Measurements from ENCODE around the gene HIP1. TPM values are rescaled to one million over a fixed set of nuclear protein-coding genes. Genes with fewer than 3 reads are reported as not detected.
"Not testable (repeated sequence)": the region's sequence is repeated elsewhere in the genome, so short reads cannot be mapped to it uniquely, and the experiment has no call there.

Gene HIP1
- total RNA-seq, 1 donor from 2014 or later, result 13.5 TPM

- FAIRE-seq (no peak), DNase-seq (ENCODE audit: low spot score in 2 of 2) (no peak)
Observed at GRCh38 chr7:75718390-75719031, 20.2 kb downstream of the HIP1 start.

- DNase-seq (ENCODE audit: low spot score in 2 of 2); FAIRE-seq: not testable (repeated sequence)
Observed at GRCh38 chr7:75717746-75718145, 21.0 kb downstream of the HIP1 start.

GRCh38 chr7:75716992-75717626, 21.6 kb downstream of the HIP1 start:
- no peak for DNase-seq (ENCODE audit: low spot score in 2 of 2)
- no peak for FAIRE-seq

GRCh38 chr7:75715864-75716263, 22.9 kb downstream of the HIP1 start:
- FAIRE-seq (no peak), DNase-seq (ENCODE audit: low spot score in 2 of 2) (no peak)

GRCh38 chr7:75712517-75713361, 26.0 kb downstream of the HIP1 start:
- FAIRE-seq (no peak), DNase-seq (ENCODE audit: low spot score in 2 of 2) (no peak)

- no peak for FAIRE-seq
Observed at GRCh38 chr7:75711656-75712514, 26.9 kb downstream of the HIP1 start.

GRCh38 chr7:75711076-75711475, 27.7 kb downstream of the HIP1 start:
- FAIRE-seq, result no peak

More at GRCh38 chr7:75711656-75712514, 26.9 kb downstream of the HIP1 start:
- DNase-seq (ENCODE audit: low spot score in 2 of 2), result no peak

GRCh38 chr7:75704928-75705327, 33.8 kb downstream of the HIP1 start:
- no peak for DNase-seq (ENCODE audit: low spot score in 2 of 2)
- no peak for FAIRE-seq

More at GRCh38 chr7:75711076-75711475, 27.7 kb downstream of the HIP1 start:
- no peak for DNase-seq (ENCODE audit: low spot score in 2 of 2)

DNA sequence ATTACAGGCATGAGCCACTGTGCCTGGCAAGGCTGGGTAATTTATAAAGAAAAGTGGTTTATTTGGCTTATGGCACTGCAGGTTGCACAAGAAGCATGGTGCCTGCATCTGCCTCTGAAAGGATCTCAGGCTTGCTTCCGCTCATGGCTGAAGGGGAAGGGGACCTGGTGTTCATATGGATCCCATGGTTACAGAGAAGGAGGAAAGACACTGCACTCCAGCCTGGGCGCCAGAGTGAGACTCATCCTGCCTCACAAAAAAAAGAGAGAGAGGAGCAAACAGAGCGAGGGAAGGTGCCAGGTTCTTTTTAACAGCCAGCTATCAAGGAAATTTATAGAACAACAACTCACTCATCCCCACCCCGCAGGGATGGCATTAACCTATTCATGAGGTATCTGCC, 36.2 kb downstream of the HIP1 start:
- FAIRE-seq, result no peak

GRCh38 chr7:75699993-75700392, 38.7 kb downstream of the HIP1 start:
- FAIRE-seq (no peak), DNase-seq (ENCODE audit: low spot score in 2 of 2) (no peak)

More for the DNA sequence above, 36.2 kb downstream of the HIP1 start:
- DNase-seq (ENCODE audit: low spot score in 2 of 2), result no peak

- FAIRE-seq, result no peak
- DNase-seq (ENCODE audit: low spot score in 2 of 2), result no peak
Observed at GRCh38 chr7:75698358-75698757, 40.4 kb downstream of the HIP1 start.

- DNase-seq (ENCODE audit: low spot score in 2 of 2) (no peak), FAIRE-seq (no peak)
Observed at GRCh38 chr7:75696263-75697037, 42.3 kb downstream of the HIP1 start.

DNA sequence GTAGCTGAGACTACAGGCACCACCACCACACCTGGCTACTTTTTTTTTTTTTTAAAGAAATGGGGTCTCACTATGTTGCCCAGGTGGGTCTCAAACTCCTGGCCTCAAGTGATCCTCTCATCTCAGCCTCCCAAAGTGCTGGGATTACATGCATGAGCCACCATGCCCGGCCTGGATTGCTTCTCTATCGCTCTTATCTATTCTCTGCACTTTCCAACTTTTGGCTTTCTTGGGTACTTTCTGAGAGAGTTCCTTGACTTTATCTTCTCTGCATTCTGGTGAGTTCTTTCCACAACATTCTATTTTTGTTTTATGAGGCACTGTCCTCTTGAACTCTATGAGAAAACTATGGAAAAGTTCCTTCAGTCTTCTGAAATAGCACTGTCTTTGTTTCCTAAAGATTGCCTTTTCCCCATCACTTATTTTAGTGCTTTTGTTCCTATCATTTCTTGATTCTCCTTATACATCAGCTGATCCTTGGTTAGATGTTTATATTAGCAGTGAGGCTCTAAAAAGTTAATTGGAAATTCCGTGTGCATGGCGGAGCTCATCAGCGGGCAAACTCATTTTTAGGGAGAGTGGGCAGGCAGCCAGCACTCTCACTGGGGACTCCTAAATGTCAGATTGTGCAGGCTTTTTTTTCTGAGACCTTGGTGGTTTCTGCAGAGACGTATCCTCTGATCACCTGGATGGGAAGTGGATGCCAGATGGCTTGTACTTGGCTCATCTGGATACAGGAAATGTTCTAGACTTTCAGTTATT, 43.9 kb downstream of the HIP1 start:
- FAIRE-seq (no peak), DNase-seq (ENCODE audit: low spot score in 2 of 2) (no peak)

DNA sequence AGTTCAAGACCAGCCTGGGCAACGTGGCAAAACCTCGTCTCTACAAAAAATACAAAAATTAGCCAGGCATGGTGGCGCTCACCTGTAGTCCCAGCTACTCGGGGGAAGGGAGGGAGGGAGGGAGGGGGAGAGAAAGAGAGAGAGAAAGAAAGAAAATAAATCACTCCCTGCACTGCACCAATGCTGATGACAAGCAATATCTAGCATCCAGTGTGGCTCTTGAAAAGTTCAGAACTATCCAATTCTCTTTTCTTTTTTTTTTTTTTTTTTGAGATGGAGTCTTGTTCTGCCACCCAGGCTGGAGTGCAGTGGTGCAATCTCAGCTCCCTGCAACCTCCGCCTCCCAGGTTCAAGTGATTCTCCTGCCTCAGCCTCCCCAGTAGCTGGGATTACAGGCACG, 45.1 kb downstream of the HIP1 start:
- FAIRE-seq, result not testable (repeated sequence)

GRCh38 chr7:75691793-75692543, 46.8 kb downstream of the HIP1 start:
- FAIRE-seq (no peak), DNase-seq (ENCODE audit: low spot score in 2 of 2) (no peak)

More for the DNA sequence above, 45.1 kb downstream of the HIP1 start:
- not testable (repeated sequence) for DNase-seq (ENCODE audit: low spot score in 2 of 2)

GRCh38 chr7:75690121-75690523, 48.6 kb downstream of the HIP1 start:
- no peak for FAIRE-seq

DNA sequence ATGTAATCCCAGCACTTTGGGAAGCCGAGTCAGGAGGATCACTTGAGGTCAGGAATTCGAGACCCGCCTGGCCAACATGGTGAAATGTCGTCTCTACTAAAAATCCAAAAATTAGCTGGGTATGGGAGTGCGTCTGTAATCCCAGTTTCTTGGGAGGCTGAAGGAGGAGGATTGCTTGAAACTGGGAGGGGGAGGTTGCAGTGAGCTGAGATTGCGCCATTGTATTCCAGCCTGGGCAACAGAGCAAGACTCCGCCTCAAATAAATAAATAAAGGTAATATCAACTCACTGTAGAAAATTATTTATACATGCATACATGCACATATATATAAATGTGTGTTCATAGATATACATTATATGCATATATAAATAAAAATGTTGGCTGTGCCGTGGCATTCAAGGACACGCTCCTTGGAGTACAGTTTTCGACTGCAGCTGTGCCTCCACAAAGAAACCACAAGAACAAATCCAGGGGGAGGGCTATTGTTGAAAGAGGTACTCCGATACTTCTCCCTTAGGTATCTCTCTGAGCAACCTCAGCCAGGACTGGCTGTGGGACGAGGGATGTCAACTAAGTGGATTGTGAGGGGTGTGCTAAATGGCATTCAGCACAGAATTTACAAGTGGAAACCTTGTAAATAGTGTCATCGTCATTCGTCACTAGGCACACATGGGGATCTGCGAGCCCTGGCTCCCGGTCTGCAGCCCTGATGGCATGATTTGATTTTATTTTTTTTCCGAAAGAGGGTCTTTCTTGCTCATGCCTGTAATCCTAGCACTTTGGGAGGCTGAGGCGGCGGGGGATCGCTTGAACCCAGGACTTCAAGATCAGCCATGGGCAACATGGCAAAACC, 49.3 kb downstream of the HIP1 start:
- no peak for FAIRE-seq
- peak in 1 of 2 donors; percentile 22 for DNase-seq (ENCODE audit: low spot score in 2 of 2)

More at GRCh38 chr7:75690121-75690523, 48.6 kb downstream of the HIP1 start:
- no peak for DNase-seq (ENCODE audit: low spot score in 2 of 2)
